ENCODE measurements around the gene CFAP77. TPM values are rescaled to one million over a fixed set of nuclear protein-coding genes. Genes with fewer than 3 reads are reported as not detected.
A peak's percentile ranks its signal among the peaks of the same experiment; 100 is the strongest.

The CFAP77 gene
- total and polyA plus RNA-seq, 7 donors = not detected

- TF ChIP-seq POLR2AphosphoS5 (IDR thresholded peaks at IDR 0.05) = peak; percentile 38 to 70 (median 58)
- TF ChIP-seq EP300 (IDR thresholded peaks at IDR 0.05) = no peak
- Histone ChIP-seq H3K4me1 (peaks cover 0 to 38% (median 35%) of the 10 kb centered on the region in 4 donors), H3K36me3 (peaks cover 0 to 18% (median under 1%) of the 10 kb centered on the region in 4 donors), H3K9me3 (no peaks in the 10 kb centered on the region), H3K4me3 (peak within 1 kb of the TSS; percentile 64 to 78 (median 70)), H3K27ac (peak within 1 kb of the TSS; percentile 23 to 57 (median 54)), H3K27me3 (peaks cover 13 to 26% (median 23%) of the 10 kb centered on the region in 3 donors)
- 1 to 2% methylated on average over 33 of the region's 33 CpGs for WGBS, 2 donors
- intact Hi-C loops (cut with DNase I) = loop anchor here (2.0 kb wide), 1 partner anchor 52 kb away; the partner anchor contains the start of gene SETX
- peak; percentile 95 for DNase-seq
Measured at GRCh38 chr9:132406554-132407122, 3.4 kb upstream of the CFAP77 start, which contains the start of gene TTF1. TSS of gene TTF1 (minus strand) at chr9:132406840. CDS start at chr9:132402821, 4,019 bp downstream.

GRCh38 chr9:132407196-132407595 lies 2.8 kb upstream of the CFAP77 start:
- DNase-seq = no peak
- TF ChIP-seq POLR2A (IDR thresholded peaks at IDR 0.05) = no peak
- no peak for TF ChIP-seq EP300 (IDR thresholded peaks at IDR 0.05)
- TF ChIP-seq POLR2AphosphoS5 (IDR thresholded peaks at IDR 0.05) = no peak
- TF ChIP-seq CTCF (IDR thresholded peaks at IDR 0.05) = no peak
- 91 to 93% methylated on average over 2 of the region's 2 CpGs for WGBS, 2 donors
- Histone ChIP-seq H3K9me3 (no peaks in the 10 kb centered on the region), H3K27me3 (peaks cover 19 to 32% (median 29%) of the 10 kb centered on the region in 3 donors), H3K36me3 (peaks cover 0 to 12% (median 0%) of the 10 kb centered on the region in 4 donors), H3K4me3 (peak overlapping the region; percentile 64 to 78 (median 70)), H3K4me1 (peaks cover 0 to 38% (median 35%) of the 10 kb centered on the region in 4 donors), H3K27ac (peak overlapping the region in 1 of 4 donors; percentile 54)
- intact Hi-C loops (cut with DNase I) = loop anchor here (2.0 kb wide), 1 partner anchor 52 kb away; the partner anchor contains the start of gene SETX

- H3K9me3 ChIP-seq = no peaks in the 10 kb centered on the region
- TF ChIP-seq EP300 (IDR thresholded peaks at IDR 0.05) = no peak
- TF ChIP-seq POLR2A (IDR thresholded peaks at IDR 0.05) = no peak
- no peak for TF ChIP-seq CTCF (IDR thresholded peaks at IDR 0.05)
- no peak for TF ChIP-seq POLR2AphosphoS5 (IDR thresholded peaks at IDR 0.05)
- H3K36me3 ChIP-seq = peaks cover 0 to 2% (median 0%) of the 10 kb centered on the region in 4 donors
- peaks cover 0 to 38% (median 35%) of the 10 kb centered on the region in 4 donors for H3K4me1 ChIP-seq
- WGBS, 2 donors = 60 to 85% methylated on average over 8 of the region's 8 CpGs
- H3K27me3 ChIP-seq = peaks cover 21 to 45% (median 41%) of the 10 kb centered on the region in 3 donors
- no peak overlapping the region for H3K27ac ChIP-seq
- intact Hi-C loops (cut with DNase I) = no loop called here
- H3K4me3 ChIP-seq = no peak overlapping the region
- DNase-seq = no peak
Measured at GRCh38 chr9:132408521-132408920, 1.5 kb upstream of the CFAP77 start.

GRCh38 chr9:132410642-132411041 lies 631 bp downstream of the CFAP77 start:
- Histone ChIP-seq H3K4me1 (peaks cover 0 to 33% (median 31%) of the 10 kb centered on the region in 4 donors), H3K36me3 (no peaks in the 10 kb centered on the region), H3K27me3 (peaks cover 26 to 66% (median 59%) of the 10 kb centered on the region in 3 donors), H3K9me3 (no peaks in the 10 kb centered on the region), H3K27ac (no peak overlapping the region), H3K4me3 (peak overlapping the region in 3 of 4 donors; percentile 39 to 50 (median 46))
- intact Hi-C loops (cut with DNase I) = loop anchor here (5.0 to 10.0 kb wide), 2 partner anchors 167 to 394 kb away; no protein-coding TSS in a partner anchor
- TF ChIP-seq POLR2A (IDR thresholded peaks at IDR 0.05) (no peak), POLR2AphosphoS5 (IDR thresholded peaks at IDR 0.05) (no peak), EP300 (IDR thresholded peaks at IDR 0.05) (no peak), CTCF (IDR thresholded peaks at IDR 0.05) (no peak)
- DNase-seq = no peak
- WGBS, 2 donors = 5 to 6% methylated on average over 19 of the region's 19 CpGs

- no peak overlapping the region for H3K27ac ChIP-seq
- H3K36me3 ChIP-seq = no peaks in the 10 kb centered on the region
- H3K9me3 ChIP-seq = no peaks in the 10 kb centered on the region
- TF ChIP-seq CTCF (IDR thresholded peaks at IDR 0.05) (peak in 2 of 4 experiments; percentile 30 to 36), POLR2AphosphoS5 (IDR thresholded peaks at IDR 0.05) (no peak)
- no peak for DNase-seq
- H3K4me1 ChIP-seq = peaks cover 0 to 29% (median 26%) of the 10 kb centered on the region in 4 donors
- no peak overlapping the region for H3K4me3 ChIP-seq
- peaks cover 26 to 71% (median 63%) of the 10 kb centered on the region in 3 donors for H3K27me3 ChIP-seq
- intact Hi-C loops (cut with DNase I) = loop anchor here (5.0 to 10.0 kb wide), 2 partner anchors 166 to 394 kb away; no protein-coding TSS in a partner anchor
- 1% methylated on average over 20 of the region's 20 CpGs for WGBS, 2 donors
Measured at GRCh38 chr9:132411091-132411508, 1.1 kb downstream of the CFAP77 start.

Measured in sigmoid colon (tissue), 7 donors.